NCI-H510A treated with DMSO at 0.1 percent for 48 hours (cell line): Measurements from ENCODE around the gene AXIN1.

Experiments used
- DNase-seq: peaks from one replicate; lab custom pipeline; 2025; lab: John Stamatoyannopoulos, UW

AXIN1 gene

DNA sequence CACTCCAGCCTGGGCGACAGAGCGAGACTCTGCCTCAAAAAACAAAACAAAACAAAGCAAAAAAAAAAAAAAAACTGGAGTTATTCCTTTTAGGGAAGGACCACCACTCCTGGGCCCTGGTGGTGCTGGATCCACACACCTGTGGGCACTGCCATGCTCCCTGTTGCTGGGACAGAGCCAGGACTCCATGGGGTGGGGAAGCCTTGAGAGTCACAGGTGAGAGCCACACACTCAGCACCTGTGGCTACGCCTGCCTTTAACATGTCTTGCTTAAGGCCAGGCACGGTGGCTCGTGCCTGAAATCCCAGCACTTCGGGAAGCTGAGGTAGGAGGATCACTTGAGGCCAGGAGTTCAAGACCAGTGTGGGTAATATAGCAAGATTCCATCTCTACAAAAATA is 51.3 kb downstream of the AXIN1 start:
- no peak for DNase-seq

DNA sequence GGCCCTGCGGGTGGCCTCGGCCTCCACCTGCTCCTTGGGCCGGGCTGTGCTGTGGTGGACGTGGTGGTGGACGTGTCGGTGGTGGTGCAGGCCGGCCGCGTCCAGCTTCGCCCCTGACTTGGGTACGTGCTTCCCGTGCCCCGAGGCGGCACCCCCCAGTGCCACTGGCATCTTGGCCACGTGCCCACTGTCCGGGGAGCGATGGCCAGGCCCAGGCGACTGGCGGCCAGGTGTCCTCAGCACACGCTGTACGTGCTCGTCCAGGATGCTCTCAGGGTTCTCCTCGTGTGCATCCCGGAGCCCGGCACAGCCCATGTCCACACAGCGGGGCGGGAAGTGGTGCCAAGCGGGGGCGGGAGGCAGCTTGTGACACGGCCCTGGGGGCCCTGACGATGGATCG is 54.7 kb downstream of the AXIN1 start:
- no peak for DNase-seq

DNA sequence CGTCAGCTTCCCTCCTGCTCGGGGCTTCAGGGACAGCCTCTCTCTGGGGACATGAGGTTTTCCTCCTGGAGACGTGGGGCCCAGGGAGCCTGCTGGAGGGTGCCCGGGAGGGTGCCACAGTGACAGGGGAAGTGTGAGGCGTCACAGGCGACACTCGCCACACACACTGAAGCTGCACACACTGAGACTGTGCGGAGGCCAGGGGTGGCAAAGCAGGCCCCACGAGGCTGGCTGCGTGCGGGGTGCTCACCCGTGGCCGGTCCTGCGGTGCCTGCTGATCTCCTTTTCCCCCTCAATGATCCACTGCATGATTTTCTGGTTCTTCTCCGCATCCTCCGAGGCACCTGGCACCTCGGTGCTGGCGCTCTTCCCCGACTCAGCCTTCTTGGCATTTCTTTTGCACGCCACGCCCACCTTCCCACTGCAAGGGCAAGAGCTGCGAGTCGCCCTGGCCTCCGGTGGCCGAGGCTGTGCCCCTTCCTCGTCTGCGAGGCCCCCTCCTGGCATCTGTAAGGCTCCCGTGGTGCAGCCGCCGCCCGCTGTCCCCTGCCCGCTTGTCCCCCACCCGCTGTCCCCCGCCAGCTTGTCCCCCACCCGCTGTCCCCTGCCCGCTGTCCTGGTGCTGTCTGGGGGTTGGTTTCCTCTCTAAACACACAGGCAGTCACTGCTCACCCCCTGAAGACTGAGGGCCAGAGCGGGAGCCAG is 55.6 kb downstream of the AXIN1 start:
- DNase-seq, result no peak

DNA sequence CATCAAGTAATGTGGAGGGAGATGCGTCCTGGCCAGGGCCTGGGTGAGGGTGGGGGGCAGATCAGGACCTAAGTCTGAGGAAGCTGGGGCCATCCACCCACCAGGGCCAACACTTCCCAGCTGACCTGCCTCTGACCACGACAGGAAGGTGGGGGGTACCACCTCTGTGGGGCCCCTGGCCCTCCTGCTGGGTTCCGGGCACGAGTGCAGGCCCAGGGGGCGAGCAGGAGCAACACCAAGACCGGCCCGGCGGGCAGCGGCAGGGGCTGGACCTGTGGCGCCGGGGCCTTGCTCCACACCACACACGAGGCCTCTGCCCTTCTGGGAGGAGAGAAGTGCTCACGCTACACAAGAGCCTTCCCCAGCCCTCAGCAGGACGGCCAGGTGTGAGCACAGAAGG is 56.2 kb downstream of the AXIN1 start:
- DNase-seq, result no peak

DNA sequence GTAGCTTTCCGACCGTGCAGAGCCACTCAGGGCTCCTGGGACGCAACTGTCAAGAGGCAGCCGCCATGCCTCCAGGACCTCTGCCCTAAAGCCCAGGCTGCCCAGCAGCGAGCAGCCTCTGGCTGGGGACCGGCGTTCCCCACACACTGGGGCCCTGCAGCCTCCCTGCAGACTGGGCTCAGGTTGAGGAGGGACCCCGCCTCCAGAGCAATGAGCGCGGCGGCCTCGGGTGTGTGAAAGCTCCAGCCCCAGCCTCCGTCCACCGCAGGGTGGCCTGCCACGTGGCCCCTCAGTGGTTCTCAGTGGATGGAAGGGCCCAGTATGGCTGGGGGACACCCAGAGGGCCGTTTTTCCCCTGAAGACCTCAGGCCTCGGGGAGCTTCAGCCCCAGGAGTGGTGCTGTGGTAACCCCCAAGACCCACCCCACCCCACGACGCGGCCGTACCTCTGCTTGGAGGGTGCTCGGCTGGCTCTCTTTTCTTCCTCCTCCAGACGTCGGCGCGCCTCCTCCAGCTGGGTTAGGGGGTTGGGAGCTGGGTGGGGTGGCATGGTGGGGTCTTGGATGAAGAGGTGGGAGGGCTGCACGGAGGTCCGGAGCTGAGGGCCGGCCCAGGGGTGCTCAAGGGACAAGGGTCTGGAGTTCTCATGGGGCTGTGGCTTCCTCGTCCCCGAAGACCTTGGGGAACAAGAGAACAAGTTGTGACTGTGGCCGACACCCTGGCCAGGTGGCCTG is 59.3 kb downstream of the AXIN1 start:
- no peak for DNase-seq

DNA sequence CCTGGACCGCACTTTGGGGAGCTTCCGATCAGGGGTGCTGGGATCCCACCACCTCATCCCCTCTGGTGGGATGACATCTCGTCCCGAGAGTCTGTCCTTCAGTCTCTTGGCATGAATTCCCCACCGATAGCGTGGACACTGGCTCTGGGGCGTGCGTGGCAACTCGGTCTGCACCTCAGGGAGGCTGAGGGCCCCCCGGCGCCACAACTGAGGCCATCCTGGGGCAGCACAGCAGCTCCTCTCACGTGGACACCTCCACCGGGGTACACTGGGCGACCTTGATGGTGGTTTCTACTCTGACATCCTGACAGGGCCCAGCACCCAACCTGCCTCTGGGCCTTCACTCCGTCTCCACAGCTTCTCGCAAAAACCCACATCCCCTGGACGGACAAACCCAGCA is 61.0 kb downstream of the AXIN1 start:
- DNase-seq, result no peak

DNA sequence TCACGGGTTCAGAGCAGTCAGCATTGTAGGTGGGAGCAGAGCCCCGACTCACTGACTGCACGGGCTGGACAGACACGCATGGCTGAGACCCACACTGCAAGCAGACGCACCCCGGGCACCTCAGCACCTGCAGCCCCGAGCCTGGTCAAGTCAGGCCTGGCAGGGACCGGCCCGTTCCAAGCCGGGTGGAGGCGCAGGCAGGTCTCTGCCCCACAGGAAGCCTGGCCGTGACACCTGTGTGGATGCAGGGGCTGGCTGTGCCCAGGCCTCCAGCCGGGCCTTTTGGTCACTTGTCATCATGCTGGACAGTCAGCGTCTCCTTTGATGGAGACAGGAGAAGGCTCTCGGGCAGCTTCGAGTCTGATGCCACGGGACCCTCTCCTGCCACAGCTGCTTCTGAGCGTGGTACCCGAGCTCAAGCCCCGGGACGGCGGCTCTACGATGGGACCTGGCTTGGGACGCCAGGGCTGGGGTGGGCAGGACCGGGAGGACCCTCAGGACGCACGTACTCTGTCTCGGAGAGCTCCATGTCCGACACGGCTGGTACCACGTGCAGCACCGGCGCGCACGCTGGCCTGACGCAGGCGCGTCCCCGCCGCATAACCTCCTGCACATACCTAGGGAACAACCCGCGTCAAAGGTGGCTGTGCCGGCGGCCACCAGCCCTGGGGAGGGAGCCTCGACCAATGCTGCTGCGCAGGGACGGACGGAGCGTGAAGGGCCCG is 61.7 kb downstream of the AXIN1 start:
- DNase-seq, result no peak

DNA sequence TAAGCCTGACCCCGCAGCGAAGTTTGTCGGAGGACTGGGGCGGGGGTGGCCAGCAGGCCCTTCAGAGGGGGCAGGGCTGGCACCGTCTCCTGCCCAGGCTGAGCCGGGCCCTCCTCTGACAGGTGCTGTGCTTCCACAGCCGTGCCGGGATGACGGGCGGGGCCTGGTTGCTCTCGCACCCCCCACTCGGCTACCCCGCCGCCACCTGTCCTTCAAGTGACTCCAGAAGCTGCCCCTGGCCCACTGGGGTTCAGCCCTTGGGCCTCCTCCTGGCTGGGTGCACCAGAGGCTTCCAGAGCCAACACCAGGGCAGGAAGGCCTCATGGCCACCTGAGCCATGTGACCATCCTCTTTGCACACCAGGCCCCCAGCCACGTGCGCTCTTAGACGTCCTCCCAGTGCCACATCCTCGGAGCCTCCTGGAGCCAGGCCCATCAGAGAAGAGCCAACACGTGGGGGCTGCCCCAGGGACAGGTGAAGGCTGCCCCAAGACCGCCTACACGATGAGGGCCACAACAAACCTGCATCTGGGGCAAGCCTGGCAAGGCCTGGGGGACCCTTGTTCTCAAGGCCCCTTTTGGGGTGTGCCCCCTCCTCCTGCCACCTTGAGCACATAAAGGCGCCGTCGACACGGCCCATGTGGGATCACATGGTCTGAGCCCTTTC is 62.4 kb downstream of the AXIN1 start:
- DNase-seq, result no peak

DNA sequence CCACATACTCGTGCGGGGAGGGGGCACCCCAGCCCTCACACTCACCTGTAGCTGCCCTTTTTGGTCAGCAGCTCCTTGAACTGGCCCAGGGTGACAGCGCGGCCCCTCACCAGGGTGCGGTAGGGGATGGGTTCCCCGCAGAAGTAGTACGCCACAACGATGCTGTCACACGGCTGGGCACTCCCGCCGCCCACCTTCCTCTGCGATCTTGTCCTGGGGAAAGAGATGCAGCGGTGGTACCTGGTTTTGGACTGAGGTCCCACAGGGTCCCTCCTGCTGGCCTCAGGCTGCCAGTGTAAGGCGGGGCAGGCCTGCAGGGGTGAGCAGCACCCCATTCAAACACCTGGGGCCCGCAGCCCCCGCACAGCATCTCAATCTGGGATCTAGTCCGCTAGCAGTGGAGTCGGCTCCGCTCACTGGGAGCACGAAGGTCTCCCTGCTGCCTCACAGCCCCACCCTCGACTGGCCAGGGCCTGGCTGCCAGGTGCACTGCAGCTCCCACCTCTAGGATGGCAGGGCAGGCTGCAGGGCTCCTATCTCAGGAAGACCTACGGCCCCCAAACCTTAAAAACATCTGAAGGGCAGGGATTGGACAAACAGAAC is 63.0 kb downstream of the AXIN1 start:
- no peak for DNase-seq

DNA sequence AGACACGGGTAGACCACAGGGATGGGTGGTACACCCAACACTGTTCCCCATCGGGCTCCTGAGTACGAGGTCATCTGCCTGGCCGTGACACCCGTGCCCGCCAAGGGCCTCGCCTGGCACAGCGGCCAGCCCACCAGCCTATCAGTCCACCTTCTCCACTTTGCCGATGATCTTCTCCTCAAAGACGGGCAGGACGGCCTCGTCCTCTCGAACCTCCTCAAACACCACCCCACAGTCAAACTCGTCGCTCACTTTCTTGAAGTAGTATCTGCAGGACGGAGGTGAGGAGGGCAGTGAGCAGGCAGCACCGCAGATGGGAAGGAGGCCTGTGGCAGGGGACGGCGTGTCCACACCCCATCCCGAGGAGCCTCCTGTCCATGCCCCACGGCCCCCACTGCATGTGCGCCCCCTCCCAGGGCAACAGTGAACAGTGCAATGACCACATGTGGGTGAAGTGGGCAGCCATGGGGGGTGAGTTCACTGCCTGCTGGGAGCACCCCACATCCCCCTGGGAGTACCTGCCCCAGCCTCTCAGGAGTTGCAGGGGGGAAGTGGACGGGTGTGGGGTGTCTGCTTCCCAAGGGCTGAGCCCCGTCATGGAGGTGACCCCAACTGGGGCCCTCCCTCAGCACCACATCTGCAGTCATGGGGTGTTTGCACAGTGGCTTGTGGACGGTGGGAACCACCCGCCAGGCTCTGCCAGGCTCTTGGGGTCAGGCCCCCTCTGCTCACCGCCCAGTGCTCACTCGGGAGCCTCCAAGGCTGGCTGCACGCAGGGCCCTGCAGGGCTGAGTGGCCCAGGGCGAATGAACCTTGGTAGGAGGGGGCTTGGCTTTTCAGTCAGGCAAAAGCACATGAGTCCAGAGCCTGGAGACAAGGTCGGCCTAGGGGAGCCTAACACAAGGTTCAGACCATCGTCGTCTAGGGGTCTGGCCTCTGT is 64.3 kb downstream of the AXIN1 start:
- no peak for DNase-seq

DNA sequence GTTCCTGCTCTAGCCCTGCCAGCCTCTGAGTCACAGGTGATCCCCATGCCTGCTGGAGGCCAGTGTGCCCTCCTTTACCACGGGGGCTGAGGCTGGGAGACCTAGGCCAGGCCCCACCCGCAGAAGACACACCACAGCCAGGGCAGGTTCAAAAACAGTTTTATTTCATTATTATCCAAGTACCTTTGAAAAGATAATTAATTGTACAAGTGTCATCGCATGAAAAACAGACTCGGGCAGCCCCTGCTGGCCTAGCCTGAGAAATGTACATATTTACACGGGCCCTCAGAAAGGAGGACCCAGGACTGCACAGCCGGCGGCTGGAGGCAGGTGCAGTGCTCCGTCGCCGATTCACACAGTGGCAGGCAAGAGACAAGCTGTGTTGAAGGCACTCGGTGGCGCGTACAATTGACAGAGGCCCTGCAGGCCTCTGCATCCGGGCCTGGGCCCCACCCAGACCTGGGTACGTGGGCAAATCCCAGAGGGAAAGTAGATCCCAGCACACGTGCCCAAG is 65.2 kb downstream of the AXIN1 start:
- peak; percentile 26 for DNase-seq

DNA sequence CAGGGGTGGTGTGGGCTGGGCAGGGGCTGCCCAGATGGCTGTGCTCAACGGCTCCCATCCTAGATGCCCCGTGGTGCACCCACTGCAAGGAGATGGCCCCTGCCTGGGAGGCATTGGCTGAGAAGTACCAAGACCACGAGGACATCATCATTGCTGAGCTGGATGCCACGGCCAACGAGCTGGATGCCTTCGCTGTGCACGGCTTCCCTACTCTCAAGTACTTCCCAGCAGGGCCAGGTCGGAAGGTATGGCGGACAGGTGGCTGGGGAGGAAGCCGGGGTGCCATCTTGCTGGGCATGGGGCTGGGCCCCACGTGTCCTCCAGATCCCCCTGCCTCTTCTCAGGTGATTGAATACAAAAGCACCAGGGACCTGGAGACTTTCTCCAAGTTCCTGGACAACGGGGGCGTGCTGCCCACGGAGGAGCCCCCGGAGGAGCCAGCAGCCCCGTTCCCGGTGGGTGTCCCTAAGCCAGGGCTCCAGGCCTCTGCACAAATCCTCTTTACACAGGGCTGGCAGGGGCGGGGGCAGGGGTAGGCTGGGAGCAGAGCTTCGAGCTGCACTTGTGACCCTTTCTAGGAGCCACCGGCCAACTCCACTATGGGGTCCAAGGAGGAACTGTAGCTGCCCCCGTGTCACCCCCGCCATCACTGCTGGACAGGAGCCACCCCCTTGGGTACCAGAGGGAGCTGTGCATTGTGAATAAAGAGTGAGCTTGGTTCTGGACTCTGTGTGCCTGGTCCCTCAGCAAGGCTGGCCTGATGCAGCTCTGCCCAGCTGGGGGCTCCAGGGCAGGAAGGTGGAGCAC is 65.8 kb downstream of the AXIN1 start:
- DNase-seq, result no peak

DNA sequence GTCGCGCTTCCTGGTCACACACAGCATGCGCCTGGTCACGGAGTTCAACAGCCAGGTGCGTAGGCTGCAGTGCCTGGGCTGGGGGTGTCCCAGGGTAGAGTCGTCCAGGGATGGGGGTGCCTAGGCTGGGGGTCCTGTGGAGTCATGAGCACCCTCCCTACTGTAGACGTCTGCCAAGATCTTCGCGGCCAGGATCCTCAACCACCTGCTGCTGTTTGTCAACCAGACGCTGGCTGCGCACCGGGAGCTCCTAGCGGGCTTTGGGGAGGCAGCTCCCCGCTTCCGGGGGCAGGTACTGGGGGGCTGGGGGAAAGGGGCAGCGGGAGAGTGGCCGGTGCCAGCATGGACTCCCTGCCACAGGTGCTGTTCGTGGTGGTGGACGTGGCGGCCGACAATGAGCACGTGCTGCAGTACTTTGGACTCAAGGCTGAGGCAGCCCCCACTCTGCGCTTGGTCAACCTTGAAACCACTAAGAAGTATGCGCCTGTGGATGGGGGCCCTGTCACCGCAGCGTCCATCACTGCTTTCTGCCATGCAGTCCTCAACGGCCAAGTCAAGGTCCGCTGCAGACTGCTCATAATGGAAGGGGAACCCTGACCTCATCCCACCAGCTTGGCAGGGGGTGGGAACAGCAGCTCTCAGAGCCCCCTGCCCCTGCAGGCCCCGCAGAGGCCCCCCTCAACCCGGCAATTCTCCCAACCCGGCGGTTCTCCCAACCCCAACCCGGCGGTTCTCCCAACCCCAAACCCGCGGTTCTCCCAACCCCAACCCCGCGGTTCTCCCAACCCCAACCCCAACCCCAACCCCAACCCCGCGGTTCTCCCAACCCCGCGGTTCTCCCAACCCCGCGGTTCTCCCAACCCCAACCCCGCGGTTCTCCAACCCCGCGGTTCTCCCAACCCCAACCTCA is 67.1 kb downstream of the AXIN1 start:
- no peak for DNase-seq

DNA sequence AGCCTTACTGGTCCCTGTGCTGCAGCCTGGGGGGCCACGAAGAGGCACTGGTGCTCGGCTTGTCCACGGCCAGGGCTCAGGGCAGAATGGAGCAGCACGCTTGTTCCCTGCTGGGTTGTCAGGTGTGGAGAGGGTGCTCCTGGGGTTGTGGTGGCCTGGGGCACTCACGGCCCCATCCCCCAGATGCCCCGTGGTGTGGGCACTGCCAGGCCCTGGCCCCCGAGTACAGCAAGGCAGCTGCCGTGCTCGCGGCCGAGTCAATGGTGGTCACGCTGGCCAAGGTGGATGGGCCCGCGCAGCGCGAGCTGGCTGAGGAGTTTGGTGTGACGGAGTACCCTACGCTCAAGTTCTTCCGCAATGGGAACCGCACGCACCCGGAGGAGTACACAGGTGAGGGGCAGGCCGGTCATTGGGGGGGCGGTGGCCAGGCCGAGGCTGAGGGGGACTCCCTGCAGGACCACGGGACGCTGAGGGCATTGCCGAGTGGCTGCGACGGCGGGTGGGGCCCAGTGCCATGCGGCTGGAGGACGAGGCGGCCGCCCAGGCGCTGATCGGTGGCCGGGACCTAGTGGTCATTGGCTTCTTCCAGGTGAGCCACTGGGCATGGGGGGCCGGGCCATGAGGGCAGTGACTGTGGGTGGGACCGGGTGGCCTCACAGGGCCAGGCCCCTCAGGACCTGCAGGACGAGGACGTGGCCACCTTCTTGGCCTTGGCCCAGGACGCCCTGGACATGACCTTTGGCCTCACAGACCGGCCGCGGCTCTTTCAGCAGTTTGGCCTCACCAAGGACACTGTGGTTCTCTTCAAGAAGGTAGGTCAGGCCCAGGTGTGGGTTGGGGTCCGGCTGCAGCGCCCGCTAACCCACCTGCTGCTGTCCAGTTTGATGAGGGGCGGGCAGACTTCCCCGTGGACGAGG is 68.1 kb downstream of the AXIN1 start:
- no peak for DNase-seq

DNA sequence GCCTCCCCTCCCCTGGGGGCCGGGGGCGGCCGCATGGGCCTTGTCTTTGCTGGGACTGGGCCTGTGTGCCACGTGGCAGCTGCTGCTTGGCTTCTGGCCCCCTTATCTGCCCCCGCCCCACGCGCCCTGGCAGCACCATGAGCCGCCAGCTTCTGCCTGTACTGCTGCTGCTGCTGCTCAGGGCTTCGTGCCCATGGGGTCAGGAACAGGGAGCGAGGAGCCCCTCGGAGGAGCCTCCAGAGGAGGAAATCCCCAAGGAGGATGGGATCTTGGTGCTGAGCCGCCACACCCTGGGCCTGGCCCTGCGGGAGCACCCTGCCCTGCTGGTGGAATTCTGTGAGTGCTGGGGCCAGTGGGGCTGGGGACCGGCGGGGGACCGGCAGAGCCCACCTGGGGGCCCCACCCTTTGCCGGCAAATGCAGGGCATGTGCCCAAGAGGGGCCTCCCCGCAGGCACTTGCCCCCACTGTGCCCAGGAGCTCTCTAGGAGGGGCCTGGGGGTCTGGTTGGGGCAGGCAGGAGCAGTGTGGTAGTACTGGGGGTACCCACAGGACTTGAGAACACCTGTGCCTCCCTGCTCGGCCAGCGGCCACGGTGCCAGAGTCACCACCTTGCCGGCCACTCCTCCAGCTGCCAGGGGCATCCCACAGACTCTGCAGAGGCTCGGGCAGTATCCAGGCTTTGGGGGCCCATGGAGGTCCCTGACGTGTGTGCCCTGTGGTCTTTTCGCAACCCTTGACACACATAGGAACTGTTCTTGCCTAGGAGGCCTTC is 69.3 kb downstream of the AXIN1 start, which contains the start of gene PDIA2:
TSS of gene PDIA2 (plus strand) at position 132 of the 773 bp plus-strand sequence. CDS start at position 138, 6 bp downstream.
- DNase-seq, result no peak

DNA sequence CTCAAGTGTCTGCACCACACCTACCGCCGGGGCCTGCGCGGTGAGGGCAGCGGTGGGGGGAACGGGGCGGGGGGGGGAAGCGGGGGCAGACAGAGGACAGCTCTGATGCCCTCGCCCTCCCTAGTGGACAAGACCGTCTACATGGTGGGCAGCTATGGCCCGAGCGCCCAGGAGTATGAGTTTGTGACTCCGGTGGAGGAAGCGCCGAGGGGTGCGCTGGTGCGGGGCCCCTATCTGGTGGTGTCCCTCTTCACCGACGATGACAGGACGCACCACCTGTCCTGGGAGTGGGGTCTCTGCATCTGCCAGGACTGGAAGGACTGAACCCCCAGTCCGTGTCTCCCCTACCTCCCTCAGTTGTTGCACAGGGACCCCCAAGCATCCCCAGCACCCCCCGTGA is 70.0 kb downstream of the AXIN1 start:
- no peak for DNase-seq
